KMS-11 (cell line): ENCODE measurements around the gene BMPR1A.

Experiments used
- H2AFZ ChIP-seq: fragments of 200-600 bp; sonication (generic); 2 replicates; pipeline ENCODE4 v1.6.1; 2016; ENCODE audit warnings: antibody characterized with exemption, mixed run types, low read depth
- H3K27ac ChIP-seq: fragments of 200-600 bp; sonication (generic); 2 replicates; pipeline ENCODE4 v1.6.1; 2016; ENCODE audit warnings: mild to moderate bottlenecking, mixed run types
- H3K27me3 ChIP-seq: fragments of 200-600 bp; sonication (generic); 2 replicates; pipeline ENCODE4 v1.6.1; 2017; ENCODE audit warnings: mild to moderate bottlenecking, low read depth, mixed run types, moderate library complexity; ENCODE audit not compliant: insufficient read depth
- H3K36me3 ChIP-seq: fragments of 200-600 bp; sonication (generic); 2 replicates; pipeline ENCODE4 v1.6.1; 2017; ENCODE audit warnings: mild to moderate bottlenecking, mixed run types; ENCODE audit not compliant: insufficient read depth
- H3K4me1 ChIP-seq: fragments of 200-600 bp; sonication (generic); 2 replicates; pipeline ENCODE4 v1.6.1; 2016; ENCODE audit warnings: mild to moderate bottlenecking, low read depth, mixed run types; ENCODE audit not compliant: poor library complexity, severe bottlenecking
- H3K4me2 ChIP-seq: fragments of 200-600 bp; sonication (generic); 2 replicates; pipeline ENCODE4 v1.7.0; 2016; ENCODE audit warnings: mild to moderate bottlenecking, mixed run types
- H3K4me3 ChIP-seq: fragments of 200-600 bp; sonication (generic); IDR thresholded peaks from 2 replicates; pipeline ENCODE4 v1.6.1; 2017; ENCODE audit warnings: low read depth, low read length, mixed read lengths; ENCODE audit not compliant: insufficient read depth
- H3K79me2 ChIP-seq: fragments of 200-600 bp; sonication (generic); 2 replicates; pipeline ENCODE4 v1.6.1; 2016; ENCODE audit warnings: low read depth, mixed run types; ENCODE audit not compliant: insufficient read depth
- H3K9ac ChIP-seq: fragments of 200-600 bp; sonication (generic); 2 replicates; pipeline ENCODE4 v1.6.1; 2016; ENCODE audit warnings: mild to moderate bottlenecking, mixed run types
- H4K20me1 ChIP-seq: fragments of 200-600 bp; sonication (generic); 2 replicates; pipeline ENCODE4 v1.6.1; 2016; ENCODE audit warnings: mild to moderate bottlenecking, mixed run types; ENCODE audit not compliant: insufficient read depth
- TF ChIP-seq, protein P1 (sequence below): fragments of 200-600 bp; sonication (generic); conservative IDR thresholded peaks from 2 replicates; pipeline ENCODE4 v1.6.1; 2017; ENCODE audit warnings: low read depth, mild to moderate bottlenecking, antibody characterized with exemption, low read length, moderate library complexity, mixed read lengths

Gene BMPR1A

DNA sequence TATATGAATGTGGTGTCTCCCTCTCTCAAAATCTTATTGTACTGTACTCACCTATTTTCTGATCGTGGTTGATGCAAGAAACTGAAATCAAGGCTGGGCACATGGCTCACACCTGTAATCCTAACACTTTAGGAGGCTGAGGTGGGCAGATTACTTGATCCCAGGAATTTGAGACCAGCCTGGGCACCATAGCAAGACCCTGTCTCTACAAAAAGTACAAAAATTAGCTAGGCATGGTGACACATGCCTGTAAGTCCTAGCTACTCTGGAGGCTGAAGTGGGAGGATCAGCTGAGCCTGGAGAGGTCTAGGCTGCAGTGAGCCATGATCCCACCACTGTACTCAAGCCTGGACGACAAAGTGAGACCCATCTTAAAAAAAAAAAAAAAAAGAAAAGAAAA, 185.0 kb downstream of the BMPR1A start:
- Histone ChIP-seq H3K36me3 (no peaks in the 10 kb centered on the region), H2AFZ (no peak overlapping the region), H3K4me2 (no peak overlapping the region), H3K4me3 (no peak overlapping the region), H3K79me2 (no peaks in the 10 kb centered on the region), H3K27ac (no peak overlapping the region), H4K20me1 (no peaks in the 10 kb centered on the region), H3K4me1 (no peaks in the 10 kb centered on the region), H3K27me3 (no peaks in the 10 kb centered on the region), H3K9ac (no peak overlapping the region)
- TF ChIP-seq, protein P1, sequence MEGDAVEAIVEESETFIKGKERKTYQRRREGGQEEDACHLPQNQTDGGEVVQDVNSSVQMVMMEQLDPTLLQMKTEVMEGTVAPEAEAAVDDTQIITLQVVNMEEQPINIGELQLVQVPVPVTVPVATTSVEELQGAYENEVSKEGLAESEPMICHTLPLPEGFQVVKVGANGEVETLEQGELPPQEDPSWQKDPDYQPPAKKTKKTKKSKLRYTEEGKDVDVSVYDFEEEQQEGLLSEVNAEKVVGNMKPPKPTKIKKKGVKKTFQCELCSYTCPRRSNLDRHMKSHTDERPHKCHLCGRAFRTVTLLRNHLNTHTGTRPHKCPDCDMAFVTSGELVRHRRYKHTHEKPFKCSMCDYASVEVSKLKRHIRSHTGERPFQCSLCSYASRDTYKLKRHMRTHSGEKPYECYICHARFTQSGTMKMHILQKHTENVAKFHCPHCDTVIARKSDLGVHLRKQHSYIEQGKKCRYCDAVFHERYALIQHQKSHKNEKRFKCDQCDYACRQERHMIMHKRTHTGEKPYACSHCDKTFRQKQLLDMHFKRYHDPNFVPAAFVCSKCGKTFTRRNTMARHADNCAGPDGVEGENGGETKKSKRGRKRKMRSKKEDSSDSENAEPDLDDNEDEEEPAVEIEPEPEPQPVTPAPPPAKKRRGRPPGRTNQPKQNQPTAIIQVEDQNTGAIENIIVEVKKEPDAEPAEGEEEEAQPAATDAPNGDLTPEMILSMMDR = no peak

GRCh38 chr10:86941991-86942421, 185.6 kb downstream of the BMPR1A start:
- no peak overlapping the region for H3K4me3 ChIP-seq
- no peaks in the 10 kb centered on the region for H3K36me3 ChIP-seq
- no peak overlapping the region for H3K4me2 ChIP-seq
- H3K79me2 ChIP-seq = no peaks in the 10 kb centered on the region
- TF ChIP-seq, protein P1 = no peak
- no peaks in the 10 kb centered on the region for H3K27me3 ChIP-seq
- no peak overlapping the region for H3K9ac ChIP-seq
- H4K20me1 ChIP-seq = no peaks in the 10 kb centered on the region
- no peak overlapping the region for H2AFZ ChIP-seq
- no peaks in the 10 kb centered on the region for H3K4me1 ChIP-seq
- no peak overlapping the region for H3K27ac ChIP-seq

GRCh38 chr10:86942441-86943315, 186.3 kb downstream of the BMPR1A start:
- no peaks in the 10 kb centered on the region for H3K27me3 ChIP-seq
- H3K27ac ChIP-seq = no peak overlapping the region
- no peaks in the 10 kb centered on the region for H4K20me1 ChIP-seq
- no peaks in the 10 kb centered on the region for H3K4me1 ChIP-seq
- TF ChIP-seq, protein P1 = no peak
- no peak overlapping the region for H3K4me2 ChIP-seq
- no peak overlapping the region for H3K4me3 ChIP-seq
- H3K79me2 ChIP-seq = no peaks in the 10 kb centered on the region
- H3K9ac ChIP-seq = no peak overlapping the region
- H2AFZ ChIP-seq = no peak overlapping the region
- no peaks in the 10 kb centered on the region for H3K36me3 ChIP-seq

GRCh38 chr10:86943316-86944030, 187.1 kb downstream of the BMPR1A start:
- H3K4me2 ChIP-seq = no peak overlapping the region
- H4K20me1 ChIP-seq = no peaks in the 10 kb centered on the region
- no peak overlapping the region for H3K9ac ChIP-seq
- no peak overlapping the region for H3K27ac ChIP-seq
- H3K4me1 ChIP-seq = no peaks in the 10 kb centered on the region
- no peaks in the 10 kb centered on the region for H3K27me3 ChIP-seq
- no peaks in the 10 kb centered on the region for H3K79me2 ChIP-seq
- no peak overlapping the region for H3K4me3 ChIP-seq
- H3K36me3 ChIP-seq = no peaks in the 10 kb centered on the region
- TF ChIP-seq, protein P1 = no peak
- no peak overlapping the region for H2AFZ ChIP-seq
